Hepatocyte (in vitro differentiated cells): Measurements from ENCODE around the gene CSHL1. TPM values are rescaled to one million over a fixed set of nuclear protein-coding genes. Genes with fewer than 3 reads are reported as not detected.

Source experiments
- DNase-seq: peaks from one replicate; pipeline ENCODE4 v3.0.0-alpha.2; 2016; ENCODE audit warnings: low spot score
- H2AFZ ChIP-seq: fragments of 200-600 bp; sonication (generic); 2 replicates; pipeline ENCODE4 v1.6.0; 2016; ENCODE audit warnings: antibody characterized with exemption, mild to moderate bottlenecking
- H3K27ac ChIP-seq: fragments of 200-600 bp; sonication (generic); 2 replicates; pipeline ENCODE4 v1.5.1; 2016; ENCODE audit warnings: mild to moderate bottlenecking
- H3K27me3 ChIP-seq: fragments of 200-600 bp; sonication (generic); 2 replicates; pipeline ENCODE4 v1.6.1; 2016
- H3K36me3 ChIP-seq: fragments of 200-600 bp; sonication (generic); replicated peaks from 2 replicates; pipeline ENCODE4 v1.5.1; 2016; ENCODE audit warnings: low read depth; ENCODE audit not compliant: insufficient read depth
- H3K4me1 ChIP-seq: fragments of 200-600 bp; sonication (generic); 2 replicates; pipeline ENCODE4 v1.5.1; 2016; ENCODE audit warnings: mild to moderate bottlenecking, moderate library complexity; ENCODE audit not compliant: insufficient read depth
- H3K4me2 ChIP-seq: fragments of 200-600 bp; sonication (generic); 2 replicates; pipeline ENCODE4 v1.6.0; 2016
- H3K4me3 ChIP-seq: fragments of 200-600 bp; sonication (generic); 2 replicates; pipeline ENCODE4 v1.5.1; 2016; ENCODE audit warnings: mild to moderate bottlenecking
- H3K79me2 ChIP-seq: fragments of 200-600 bp; sonication (generic); 2 replicates; pipeline ENCODE4 v1.6.0; 2017; ENCODE audit warnings: mild to moderate bottlenecking
- H3K9me2 ChIP-seq: fragments of 200-600 bp; sonication (generic); replicated peaks from 2 replicates; pipeline ENCODE4 v1.6.0; 2017; ENCODE audit warnings: mild to moderate bottlenecking; ENCODE audit not compliant: insufficient read depth
- H3K9me3 ChIP-seq: fragments of 200-600 bp; sonication (generic); 2 replicates; pipeline ENCODE4 v1.5.1; 2016; ENCODE audit warnings: low read depth, mild to moderate bottlenecking
- H4K20me1 ChIP-seq: fragments of 200-600 bp; sonication (generic); 2 replicates; pipeline ENCODE4 v1.6.0; 2016; ENCODE audit warnings: mild to moderate bottlenecking; ENCODE audit not compliant: insufficient read depth, poor library complexity, severe bottlenecking
- CTCF ChIP-seq: fragments of 200-600 bp; sonication (generic); IDR thresholded peaks from 2 replicates; pipeline ENCODE4 v1.5.1; 2016; ENCODE audit warnings: antibody characterized with exemption, mild to moderate bottlenecking; ENCODE audit not compliant: poor library complexity
- EZH2 ChIP-seq: fragments of 200-600 bp; sonication (generic); IDR thresholded peaks from 2 replicates; pipeline ENCODE4 v1.6.1; 2016; ENCODE audit warnings: antibody characterized with exemption, mild to moderate bottlenecking, borderline replicate concordance
- EZH2phosphoT487 ChIP-seq: fragments of 200-600 bp; sonication (generic); IDR thresholded peaks from one replicate; pipeline ENCODE4 v1.6.1; 2018; ENCODE audit warnings: antibody characterized with exemption, mild to moderate bottlenecking, low read depth, moderate library complexity; ENCODE audit not compliant: unreplicated experiment, severe bottlenecking
- WGBS: methylation state at CpG from one replicate; pipeline ENCODE4 v1.1.6; 2016; ENCODE audit warnings: low lambda C conversion rate; ENCODE audit errors: missing lambda C conversion rate; 5-methylcytosine and 5-hydroxymethylcytosine counted together
- polyA plus RNA-seq: library from polyadenylated mRNA; unstranded; fragments of >200 nt; fragmentation: Nextera tagmentation; extraction: Ambion mirVana; gene quantifications from 2 replicates; pipeline ENCODE4 v1.2.1, GENCODE V29; 2016
- total RNA-seq: library from RNA; depleted of rRNA; stranded (reverse); fragments of >200 nt; gene quantifications from 2 replicates; pipeline ENCODE4 v1.2.3, GENCODE V29; 2014

CSHL1 gene
- total and polyA plus RNA-seq, 2 experiments from 2014 or later, result not detected

DNA sequence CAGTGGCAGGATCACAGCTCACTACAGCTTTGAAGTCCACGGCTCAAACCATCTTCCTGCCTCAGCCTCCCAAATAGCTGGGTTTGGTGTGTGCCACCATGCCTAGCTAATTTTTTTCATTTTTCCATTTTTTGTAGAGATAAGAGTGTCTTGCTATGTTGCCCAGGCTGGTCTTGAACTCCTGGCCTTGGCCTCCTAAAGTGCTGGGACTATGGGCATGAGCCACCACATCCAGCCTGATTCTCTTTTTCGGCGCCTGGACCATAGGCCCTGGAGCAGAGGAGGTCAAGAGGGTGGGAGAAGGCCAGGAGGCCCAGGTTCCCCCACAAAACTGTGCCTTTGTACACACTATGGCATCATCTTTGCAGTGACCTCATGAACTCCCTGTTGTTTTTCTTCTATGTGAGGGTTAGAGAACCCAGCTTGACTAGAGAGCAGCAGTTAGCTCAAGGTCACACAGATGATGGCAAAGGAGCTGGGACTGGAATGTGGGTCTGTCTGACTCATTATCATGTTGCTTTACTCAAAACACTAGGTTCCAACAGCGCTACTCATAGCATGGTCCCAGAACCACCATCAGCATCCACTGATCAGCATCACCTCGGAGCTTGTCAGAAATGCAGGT lies 45.4 kb upstream of the CSHL1 start:
- Histone ChIP-seq H3K9me3 (no peaks in the 10 kb centered on the region), H3K36me3 (no peaks in the 10 kb centered on the region), H3K4me3 (no peak overlapping the region), H3K27me3 (peaks cover 3% of the 10 kb centered on the region), H4K20me1 (no peaks in the 10 kb centered on the region), H3K27ac (no peak overlapping the region), H3K79me2 (no peaks in the 10 kb centered on the region), H2AFZ (no peak overlapping the region), H3K9me2 (no peaks in the 10 kb centered on the region), H3K4me2 (no peak overlapping the region), H3K4me1 (no peaks in the 10 kb centered on the region)
- no peak for DNase-seq
- no peak for TF ChIP-seq CTCF
- no peak for TF ChIP-seq EZH2
- TF ChIP-seq EZH2phosphoT487, result no peak
- WGBS, result 93% methylated on average over 5 of the region's 5 CpGs

GRCh38 chr17:63955791-63956190 lies 44.7 kb upstream of the CSHL1 start:
- Histone ChIP-seq H3K27me3 (peaks cover 3% of the 10 kb centered on the region), H3K9me2 (no peaks in the 10 kb centered on the region), H4K20me1 (no peaks in the 10 kb centered on the region), H3K4me1 (no peaks in the 10 kb centered on the region), H3K9me3 (no peaks in the 10 kb centered on the region), H3K4me2 (no peak overlapping the region), H2AFZ (no peak overlapping the region), H3K27ac (no peak overlapping the region), H3K36me3 (no peaks in the 10 kb centered on the region), H3K4me3 (no peak overlapping the region), H3K79me2 (no peaks in the 10 kb centered on the region)
- TF ChIP-seq EZH2phosphoT487, result no peak
- TF ChIP-seq EZH2, result no peak
- TF ChIP-seq CTCF, result no peak
- 93% methylated on average over 4 of the region's 4 CpGs for WGBS
- no peak for DNase-seq

DNA sequence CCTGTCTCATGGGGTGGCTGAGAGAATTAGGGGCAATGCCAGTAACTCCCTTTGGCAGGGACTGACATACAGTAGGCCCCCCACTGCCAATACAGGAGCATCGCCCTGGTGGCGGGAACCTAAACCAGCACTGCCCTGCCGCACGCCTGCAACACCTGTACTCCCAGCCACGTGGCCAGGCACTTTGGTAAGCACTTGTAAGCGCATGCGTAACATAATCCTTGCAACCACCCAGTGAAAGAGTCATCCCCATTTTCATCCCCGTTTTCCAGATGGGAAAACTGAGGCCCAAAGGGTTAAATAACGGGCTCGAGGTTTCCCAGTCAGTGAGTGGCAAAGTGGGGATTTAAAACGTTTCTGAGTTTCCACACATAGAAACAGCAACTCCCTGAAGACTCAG lies 44.2 kb upstream of the CSHL1 start:
- Histone ChIP-seq H3K79me2 (no peaks in the 10 kb centered on the region), H3K9me2 (no peaks in the 10 kb centered on the region), H3K36me3 (no peaks in the 10 kb centered on the region), H2AFZ (no peak overlapping the region), H4K20me1 (no peaks in the 10 kb centered on the region), H3K27ac (no peak overlapping the region), H3K4me1 (no peaks in the 10 kb centered on the region), H3K27me3 (peaks cover under 1% of the 10 kb centered on the region), H3K4me3 (no peak overlapping the region), H3K4me2 (no peak overlapping the region), H3K9me3 (no peaks in the 10 kb centered on the region)
- DNase-seq, result no peak
- TF ChIP-seq EZH2phosphoT487 (no peak), CTCF (no peak), EZH2 (no peak)
- WGBS, result 87% methylated on average over 11 of the region's 11 CpGs
